ENCODE measurements around the gene DNAI4.

DNA sequence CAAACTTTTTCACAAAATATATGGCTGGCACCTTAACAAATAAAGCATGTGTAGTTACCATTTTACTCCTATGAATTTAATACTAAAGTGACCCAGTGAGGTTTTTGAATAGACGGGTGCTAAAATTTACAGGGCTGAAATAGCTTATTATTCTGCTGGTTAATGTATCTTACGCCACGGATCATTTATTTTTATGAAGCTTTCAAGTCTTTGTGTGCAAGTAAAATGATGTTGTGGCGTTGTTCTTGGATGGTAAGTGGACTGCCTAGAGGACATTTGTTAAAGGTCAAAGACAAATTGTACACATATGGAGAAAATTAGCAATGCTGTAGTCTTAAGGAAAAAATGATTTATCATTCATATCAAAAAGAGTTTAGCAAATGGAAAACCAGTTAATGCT is 146.4 kb downstream of the DNAI4 start:
- TF ChIP-seq, protein P1, sequence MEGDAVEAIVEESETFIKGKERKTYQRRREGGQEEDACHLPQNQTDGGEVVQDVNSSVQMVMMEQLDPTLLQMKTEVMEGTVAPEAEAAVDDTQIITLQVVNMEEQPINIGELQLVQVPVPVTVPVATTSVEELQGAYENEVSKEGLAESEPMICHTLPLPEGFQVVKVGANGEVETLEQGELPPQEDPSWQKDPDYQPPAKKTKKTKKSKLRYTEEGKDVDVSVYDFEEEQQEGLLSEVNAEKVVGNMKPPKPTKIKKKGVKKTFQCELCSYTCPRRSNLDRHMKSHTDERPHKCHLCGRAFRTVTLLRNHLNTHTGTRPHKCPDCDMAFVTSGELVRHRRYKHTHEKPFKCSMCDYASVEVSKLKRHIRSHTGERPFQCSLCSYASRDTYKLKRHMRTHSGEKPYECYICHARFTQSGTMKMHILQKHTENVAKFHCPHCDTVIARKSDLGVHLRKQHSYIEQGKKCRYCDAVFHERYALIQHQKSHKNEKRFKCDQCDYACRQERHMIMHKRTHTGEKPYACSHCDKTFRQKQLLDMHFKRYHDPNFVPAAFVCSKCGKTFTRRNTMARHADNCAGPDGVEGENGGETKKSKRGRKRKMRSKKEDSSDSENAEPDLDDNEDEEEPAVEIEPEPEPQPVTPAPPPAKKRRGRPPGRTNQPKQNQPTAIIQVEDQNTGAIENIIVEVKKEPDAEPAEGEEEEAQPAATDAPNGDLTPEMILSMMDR (conservative IDR thresholded peaks at IDR 0.05 in 1 of 2, IDR thresholded peaks at IDR 0.05 in 1 of 2; ENCODE audit: extremely low read depth in 1 of 2, insufficient read depth in 1 of 2, low read depth in 1 of 2, low read length in 2 of 2): no peak
- no peak for TF ChIP-seq EZH2 (IDR thresholded peaks at IDR 0.05; ENCODE audit: borderline replicate concordance, low read length)

Measured in mammary epithelial cell (primary cell).